SH-SY5Y (cell line): ENCODE results near the gene CCND3.

ENCODE experiments used
- GATA2 ChIP-seq: IDR thresholded peaks from 2 replicates; pipeline ENCODE4 v1.6.1; 2011; ENCODE audit warnings: mild to moderate bottlenecking, low read depth, low read length
- GATA3 ChIP-seq: IDR thresholded peaks from 2 replicates; pipeline ENCODE4 v1.6.1; 2011; ENCODE audit warnings: low read depth, mild to moderate bottlenecking, low read length, moderate library complexity

GRCh38 chr6:41917528-41917927 lies 24.1 kb downstream of the CCND3 start:
- TF ChIP-seq GATA2, result no peak
- TF ChIP-seq GATA3, result no peak
